GM12892 (cell line): ENCODE data around the gene PIGK.
"Not testable (repeated sequence)": the region's sequence is repeated elsewhere in the genome, so short reads cannot be mapped to it uniquely, and the experiment has no call there.

Experiments
- DNase-seq: peaks from one replicate; pipeline ENCODE4 v3.0.0; 2011; ENCODE audit not compliant: insufficient read length
- FAIRE-seq: peaks from 2 replicates; lab custom pipeline; 2011; peaks lifted over from hg19 to GRCh38; lab: Jason Lieb, UNC
- POLR2A ChIP-seq: IDR thresholded peaks from 2 replicates; pipeline ENCODE4 v1.6.1; 2011; ENCODE audit warnings: low read depth, low read length, control low read depth
- POLR2AphosphoS5 ChIP-seq: IDR thresholded peaks from 2 replicates; pipeline ENCODE4 v1.6.1; 2011; ENCODE audit warnings: low read depth, low read length, control low read depth
- TAF1 ChIP-seq: IDR thresholded peaks from 2 replicates; pipeline ENCODE4 v1.6.1; 2011; ENCODE audit warnings: low read depth, mild to moderate bottlenecking, control low read depth, low read length, borderline replicate concordance

The PIGK gene

DNA sequence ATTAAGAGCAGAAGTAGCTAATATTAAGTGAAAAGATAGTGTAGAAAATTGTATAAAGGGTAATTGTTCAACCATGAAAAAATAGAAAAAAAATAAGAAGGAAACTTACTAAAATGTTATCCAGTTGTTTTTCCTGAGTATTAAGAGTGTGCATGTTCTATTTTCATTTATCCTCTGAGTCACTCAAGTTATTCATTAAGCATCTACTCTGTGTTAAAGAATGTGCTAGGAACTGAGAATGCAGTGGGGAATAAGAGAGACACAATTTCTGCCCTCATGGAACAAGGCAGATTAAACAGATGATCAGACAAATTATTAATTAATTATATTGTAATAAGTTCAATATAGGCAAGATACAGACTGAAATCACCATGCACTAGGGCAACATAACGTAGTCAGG is 10.8 kb upstream of the PIGK start:
- FAIRE-seq (no peak), DNase-seq (no peak)
- TF ChIP-seq POLR2A, result no peak
- TF ChIP-seq POLR2AphosphoS5, result no peak
- no peak for TF ChIP-seq TAF1

DNA sequence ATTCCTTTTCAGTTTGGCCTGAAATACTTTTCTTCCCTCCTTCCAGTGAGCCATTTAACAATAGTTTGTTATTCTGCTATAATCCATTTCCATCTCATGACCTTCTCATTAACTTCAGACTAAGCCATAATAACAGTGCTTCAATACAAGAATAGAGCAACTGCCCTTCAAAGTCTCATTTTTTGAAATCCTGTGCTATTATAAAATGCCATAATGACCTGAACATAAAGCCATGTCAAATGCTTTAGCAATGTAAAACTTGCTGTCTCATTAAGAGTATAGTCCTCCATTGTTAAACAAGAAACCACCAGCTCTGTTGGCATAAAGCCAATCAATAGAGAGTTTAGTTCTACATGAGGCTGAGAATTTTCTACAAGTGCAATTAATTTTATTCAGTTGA is 9.6 kb upstream of the PIGK start:
- TF ChIP-seq TAF1 (no peak), POLR2A (no peak), POLR2AphosphoS5 (no peak)
- FAIRE-seq (no peak), DNase-seq (no peak)

DNA sequence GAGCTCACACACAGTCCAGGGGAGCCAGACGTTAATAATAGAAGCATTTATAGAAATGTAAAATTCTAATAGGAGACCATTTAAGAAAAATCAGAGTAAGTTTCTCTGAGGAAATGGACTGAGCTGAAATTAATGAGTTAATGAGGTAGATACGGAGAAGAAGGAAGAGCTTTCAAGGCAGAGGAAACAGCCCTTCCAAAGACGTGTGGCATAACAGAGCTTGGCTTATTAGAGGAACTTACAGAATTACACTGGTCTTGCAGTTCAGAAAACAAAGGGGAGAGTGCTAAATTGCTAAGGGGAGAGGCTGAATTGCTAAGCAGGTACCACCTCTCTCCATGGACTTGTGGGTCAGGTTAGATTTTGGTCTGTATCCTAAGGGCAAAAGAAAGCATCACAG is 8.2 kb upstream of the PIGK start:
- no peak for DNase-seq
- no peak for FAIRE-seq
- TF ChIP-seq TAF1 (no peak), POLR2A (no peak), POLR2AphosphoS5 (no peak)

DNA sequence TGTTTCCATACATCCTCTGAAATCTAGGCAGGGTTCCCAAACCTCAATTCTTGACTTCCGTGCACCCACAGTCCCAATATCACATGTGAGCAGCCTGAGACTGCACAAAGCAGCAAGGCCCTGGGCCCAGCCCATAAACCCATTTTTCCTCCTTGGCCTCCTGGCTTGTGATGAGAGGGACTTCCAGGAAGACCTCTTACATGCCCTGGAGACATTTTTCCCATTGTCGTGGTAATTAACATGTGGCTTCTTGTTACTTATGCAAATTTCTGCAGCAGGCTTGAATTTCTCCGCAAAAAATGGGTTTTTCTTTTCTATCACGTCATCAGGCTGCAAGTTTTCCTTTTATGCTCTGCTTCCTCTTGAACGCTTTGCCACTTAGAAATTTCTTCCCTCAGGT is 3.3 kb upstream of the PIGK start:
- no peak for DNase-seq
- FAIRE-seq, result no peak
- TF ChIP-seq POLR2AphosphoS5 (no peak), TAF1 (no peak), POLR2A (no peak)

DNA sequence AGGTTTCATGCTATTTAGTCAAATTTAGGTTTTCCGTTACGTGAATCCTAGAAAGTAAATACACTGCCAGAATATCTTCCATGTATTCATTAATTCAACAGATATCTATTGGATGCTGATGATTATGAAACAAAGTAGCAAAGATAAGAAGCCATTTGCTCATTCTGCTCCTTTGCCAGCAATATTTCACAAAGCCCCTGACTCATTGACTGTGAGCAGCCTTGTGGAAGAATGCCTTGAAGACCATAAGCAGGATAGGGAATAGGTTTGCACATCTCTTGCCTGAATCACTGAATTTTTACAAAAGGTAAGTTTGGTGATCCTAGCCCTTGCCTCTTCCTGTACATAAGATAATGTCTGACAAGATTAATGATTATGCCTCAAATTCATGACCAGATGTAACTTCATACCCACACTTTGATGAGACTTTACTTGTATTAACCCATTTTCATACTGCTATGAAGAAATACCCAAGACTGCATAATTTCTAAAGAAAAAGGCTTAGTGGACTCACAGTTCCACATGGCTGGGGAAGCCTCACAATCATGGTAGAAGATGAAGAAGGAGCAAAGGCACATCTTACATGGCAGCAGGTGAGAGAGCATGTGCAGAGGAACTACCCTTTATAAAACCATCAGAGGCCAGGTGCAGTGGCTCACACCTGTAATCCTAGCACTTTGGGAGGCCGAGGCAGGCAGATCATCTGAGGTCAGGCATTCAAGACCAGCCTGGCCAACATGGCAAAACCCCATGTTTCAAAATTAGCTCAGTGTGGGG is 1.6 kb upstream of the PIGK start:
- FAIRE-seq (no peak), DNase-seq (no peak)
- TF ChIP-seq POLR2A (no peak), POLR2AphosphoS5 (no peak), TAF1 (no peak)

DNA sequence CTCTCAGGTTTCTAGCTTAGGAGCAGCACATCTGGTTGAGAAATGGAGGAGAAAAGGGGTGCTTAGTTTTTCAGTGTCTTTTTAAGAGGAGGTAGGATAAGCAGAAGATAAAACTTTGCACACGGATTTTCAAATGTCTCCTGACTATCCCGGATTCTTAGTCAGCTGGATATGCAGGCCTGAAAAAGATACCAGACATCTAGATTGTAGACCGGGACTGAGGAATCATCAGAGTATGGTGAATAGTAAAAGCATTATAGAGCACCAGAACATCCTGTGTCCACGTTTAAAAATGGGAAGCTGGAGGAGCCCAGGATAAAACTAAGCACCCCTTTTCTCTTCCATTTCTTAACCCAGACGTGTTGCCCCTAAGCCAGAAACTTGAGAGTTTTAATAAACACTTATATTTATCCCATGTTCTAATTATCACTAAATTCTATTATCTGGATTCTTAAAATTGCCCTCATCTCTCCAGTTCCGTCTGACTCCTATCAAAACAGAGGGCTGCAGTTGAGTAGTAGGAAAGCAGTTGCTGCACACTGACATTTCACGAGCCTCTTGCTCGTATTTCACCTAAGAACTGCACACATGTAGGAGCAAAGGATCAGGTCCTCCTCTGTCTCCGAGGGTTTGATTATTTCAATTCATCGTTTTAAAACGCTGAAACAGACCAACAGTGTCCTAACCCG is 609 bp downstream of the PIGK start:
- FAIRE-seq, result no peak
- TF ChIP-seq TAF1 (no peak), POLR2AphosphoS5 (no peak), POLR2A (no peak)
- DNase-seq, result no peak

DNA sequence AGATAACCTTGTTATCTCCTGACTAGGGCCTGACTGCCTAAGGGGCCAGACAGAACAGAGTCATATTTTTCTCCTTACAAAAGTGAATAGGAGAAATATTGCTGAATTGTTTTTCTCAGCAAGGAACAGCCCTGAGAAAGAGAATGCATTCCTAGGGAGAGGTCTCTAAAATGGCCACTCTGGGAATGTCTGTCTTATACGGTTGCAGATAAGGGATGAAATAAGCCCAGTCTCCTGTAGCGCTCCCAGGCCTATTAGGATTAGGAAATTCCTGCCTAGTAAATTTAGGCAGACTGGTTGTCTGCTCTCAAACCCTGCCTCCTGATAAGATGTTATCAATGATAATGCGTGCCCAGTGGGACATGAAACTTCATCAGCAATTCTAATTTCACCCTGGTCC is 15.2 kb downstream of the PIGK start:
- FAIRE-seq, DNase-seq: not testable (repeated sequence)

DNA sequence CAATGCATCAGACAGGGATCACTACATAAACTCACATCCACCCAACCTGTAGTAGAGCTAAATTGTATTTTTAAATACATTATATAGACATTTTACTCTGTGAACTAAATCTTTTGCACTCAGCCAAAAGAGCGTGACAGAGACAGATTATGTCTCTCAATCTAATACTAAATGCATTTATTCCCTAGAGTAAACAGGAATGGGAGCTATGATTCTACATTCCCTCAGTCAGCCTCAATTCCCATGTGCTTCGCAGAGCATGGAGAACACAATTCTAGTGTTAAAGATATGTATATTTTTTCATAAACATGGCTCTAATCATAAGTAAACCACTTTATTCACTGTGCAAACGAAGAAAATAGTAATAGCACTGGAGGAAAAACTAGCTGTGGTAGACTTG is 16.5 kb downstream of the PIGK start:
- no peak for FAIRE-seq
- no peak for TF ChIP-seq POLR2A
- TF ChIP-seq TAF1, result no peak
- TF ChIP-seq POLR2AphosphoS5, result no peak
- DNase-seq, result no peak

DNA sequence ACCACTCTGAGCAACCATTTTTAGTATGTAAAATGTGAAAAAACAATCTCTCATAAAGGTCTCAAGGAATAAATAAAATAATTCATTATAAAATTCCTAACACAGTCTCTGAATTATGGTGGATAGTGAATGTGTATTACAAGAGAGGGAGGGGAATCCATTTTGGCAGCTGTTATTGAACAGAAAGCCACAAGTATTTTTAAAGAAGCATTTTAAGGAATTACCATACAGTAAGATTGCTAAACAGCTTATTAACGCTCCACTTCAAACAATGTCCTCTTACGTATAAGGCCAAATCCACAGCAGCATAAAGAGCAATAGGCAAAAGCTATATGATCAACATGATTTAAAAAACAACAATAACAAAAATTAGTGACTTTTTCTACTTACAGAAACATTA is 18.4 kb downstream of the PIGK start:
- DNase-seq (no peak), FAIRE-seq (no peak)
- TF ChIP-seq POLR2AphosphoS5, result no peak
- no peak for TF ChIP-seq TAF1
- TF ChIP-seq POLR2A, result no peak

DNA sequence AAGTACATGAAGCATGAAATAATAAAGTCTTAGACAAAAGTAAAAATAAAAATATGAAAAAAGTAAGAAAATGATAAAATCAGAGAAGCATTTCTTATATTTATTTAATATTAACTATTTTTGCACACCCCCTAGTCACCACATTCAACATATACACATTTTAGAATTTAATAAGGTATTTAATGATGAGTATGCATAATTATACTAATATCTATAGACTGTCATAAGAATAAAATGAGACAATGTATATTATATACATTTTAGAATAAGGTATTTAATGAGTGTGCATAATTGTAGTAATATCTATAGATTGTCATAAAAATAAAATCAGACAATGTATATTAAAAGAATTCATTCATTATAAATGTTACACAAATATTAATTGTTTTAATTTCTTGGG is 18.9 kb downstream of the PIGK start:
- TF ChIP-seq TAF1, result no peak
- no peak for TF ChIP-seq POLR2AphosphoS5
- TF ChIP-seq POLR2A, result no peak
- DNase-seq (no peak), FAIRE-seq (no peak)

DNA sequence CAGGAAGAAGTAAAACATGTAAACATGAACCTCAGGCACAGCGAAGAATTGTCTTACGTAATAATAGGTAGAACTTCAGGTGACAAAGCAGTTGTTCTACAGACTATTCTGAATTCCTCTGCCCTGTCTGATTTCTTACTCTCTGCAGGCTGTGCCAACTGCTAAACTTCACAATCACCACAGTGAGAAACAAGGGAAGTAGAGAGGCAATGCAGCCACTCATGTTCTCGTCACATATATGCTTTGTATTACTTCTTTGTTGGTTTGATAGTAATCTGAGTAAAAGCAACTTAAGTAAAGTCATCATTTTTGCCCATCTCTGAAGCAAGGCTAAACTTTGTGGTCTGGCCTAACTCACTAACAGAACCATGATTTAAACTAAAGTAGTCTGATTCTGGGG is 21.9 kb downstream of the PIGK start:
- TF ChIP-seq POLR2AphosphoS5, result no peak
- no peak for TF ChIP-seq TAF1
- TF ChIP-seq POLR2A, result no peak
- DNase-seq, result no peak
- peak; percentile 27 for FAIRE-seq

DNA sequence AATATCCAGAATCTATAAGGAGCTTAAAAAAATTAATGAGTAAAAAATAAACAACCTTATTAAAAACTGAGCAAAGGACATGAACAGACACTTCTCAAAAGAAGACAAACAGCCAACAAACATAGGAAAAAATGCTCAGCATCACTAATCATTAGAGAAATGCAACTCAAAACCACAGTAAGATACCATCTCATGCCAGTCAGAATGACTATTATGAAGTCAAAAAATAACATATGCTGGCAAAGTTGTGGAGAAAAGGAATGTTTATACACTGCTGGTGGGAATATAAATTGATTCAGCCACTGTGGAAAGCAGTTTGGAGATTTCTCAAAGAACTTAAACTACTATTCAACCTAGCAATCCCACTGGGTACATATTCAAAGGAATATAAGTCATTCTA is 25.3 kb downstream of the PIGK start:
- DNase-seq (no peak), FAIRE-seq (no peak)

DNA sequence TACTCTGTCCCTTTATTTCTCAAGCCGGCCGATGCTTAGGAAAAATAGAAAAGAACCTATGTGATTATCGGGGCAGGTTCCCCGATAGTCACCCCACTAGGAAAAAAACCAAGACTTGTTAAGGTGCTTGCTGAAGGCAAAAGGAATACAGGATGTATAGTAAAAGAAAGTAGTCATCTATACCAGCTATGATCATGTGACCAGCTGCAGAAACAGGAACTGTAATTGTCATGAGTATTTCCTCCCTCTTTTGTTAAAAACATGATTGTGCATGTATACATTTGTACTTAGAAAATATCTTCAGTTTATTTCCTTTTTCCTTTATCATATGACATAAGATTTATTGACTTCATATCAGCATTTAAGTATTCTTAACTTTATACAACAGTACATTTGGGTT is 30.5 kb downstream of the PIGK start:
- FAIRE-seq, result no peak
- TF ChIP-seq TAF1, result no peak
- no peak for TF ChIP-seq POLR2A
- TF ChIP-seq POLR2AphosphoS5, result no peak
- DNase-seq, result no peak

More for the DNA sequence above, 25.3 kb downstream of the PIGK start:
- no peak for TF ChIP-seq POLR2AphosphoS5
- no peak for TF ChIP-seq TAF1
- TF ChIP-seq POLR2A, result no peak

DNA sequence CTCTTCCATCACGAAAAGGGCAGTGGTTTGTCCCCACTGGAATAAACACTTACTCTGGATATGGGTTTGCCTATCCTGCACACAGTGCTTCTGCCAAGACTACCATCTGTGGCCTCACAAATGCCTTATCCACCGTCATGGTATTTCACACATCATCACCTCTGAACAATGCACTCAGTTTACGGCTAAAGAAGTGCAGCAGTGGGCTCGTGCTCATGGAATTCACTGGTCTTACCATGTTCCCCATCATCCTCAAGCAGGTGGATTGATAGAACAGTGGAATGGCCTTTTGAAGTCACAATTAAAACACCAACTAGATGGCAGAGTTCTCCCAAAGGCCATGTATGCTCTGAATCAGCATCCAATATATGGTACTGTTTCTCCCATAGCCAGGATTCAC is 32.3 kb downstream of the PIGK start:
- not testable (repeated sequence) for DNase-seq, FAIRE-seq
